GM18502 (cell line): ENCODE results near the gene CFAP92.

Source experiments
- ATAC-seq: cut with Tn5 transposase; IDR thresholded peaks from one replicate; pipeline ENCODE4 v1.9.1; 2021; ENCODE audit warnings: mild to moderate bottlenecking; ENCODE audit not compliant: unreplicated experiment, poor library complexity

CFAP92 gene

GRCh38 chr3:128993461-128994172 lies at the start of gene CFAP92:
TSS of gene CFAP92 (minus strand) at chr3:128994076. CDS start at chr3:128993304, 772 bp downstream.
- ATAC-seq, result peak; percentile 91

GRCh38 chr3:129040579-129041300 lies 46.9 kb upstream of the CFAP92 start:
- ATAC-seq, result no peak

- no peak for ATAC-seq
Measured at GRCh38 chr3:129040039-129040336, 46.1 kb upstream of the CFAP92 start.

GRCh38 chr3:129039271-129040038 lies 45.6 kb upstream of the CFAP92 start:
- no peak for ATAC-seq

- ATAC-seq, result no peak
Measured at GRCh38 chr3:129038121-129038855, 44.4 kb upstream of the CFAP92 start.

GRCh38 chr3:129037093-129037419 lies 43.2 kb upstream of the CFAP92 start:
- ATAC-seq, result no peak

GRCh38 chr3:129036222-129037092 lies 42.6 kb upstream of the CFAP92 start:
- ATAC-seq, result no peak

GRCh38 chr3:129035360-129036221 lies 41.7 kb upstream of the CFAP92 start:
- no peak for ATAC-seq

GRCh38 chr3:129034642-129035041 lies 40.8 kb upstream of the CFAP92 start:
- no peak for ATAC-seq

GRCh38 chr3:129033633-129034321 lies 39.9 kb upstream of the CFAP92 start:
- no peak for ATAC-seq

GRCh38 chr3:129033151-129033550 lies 39.3 kb upstream of the CFAP92 start:
- no peak for ATAC-seq

GRCh38 chr3:129032716-129033115 lies 38.8 kb upstream of the CFAP92 start:
- no peak for ATAC-seq

- ATAC-seq, result no peak
Measured at GRCh38 chr3:129031476-129032215, 37.8 kb upstream of the CFAP92 start.

- no peak for ATAC-seq
Measured at GRCh38 chr3:129030611-129031010, 36.7 kb upstream of the CFAP92 start.

- ATAC-seq, result no peak
Measured at GRCh38 chr3:129028866-129029265, 35.0 kb upstream of the CFAP92 start.

- ATAC-seq, result no peak
Measured at GRCh38 chr3:129027544-129027880, 33.6 kb upstream of the CFAP92 start.

GRCh38 chr3:129026728-129027543 lies 33.1 kb upstream of the CFAP92 start:
- peak; percentile 99 for ATAC-seq
